ENCODE results near the gene OR52I2.
A peak's percentile ranks its signal among the peaks of the same experiment; 100 is the strongest.

OR52I2 gene

DNA sequence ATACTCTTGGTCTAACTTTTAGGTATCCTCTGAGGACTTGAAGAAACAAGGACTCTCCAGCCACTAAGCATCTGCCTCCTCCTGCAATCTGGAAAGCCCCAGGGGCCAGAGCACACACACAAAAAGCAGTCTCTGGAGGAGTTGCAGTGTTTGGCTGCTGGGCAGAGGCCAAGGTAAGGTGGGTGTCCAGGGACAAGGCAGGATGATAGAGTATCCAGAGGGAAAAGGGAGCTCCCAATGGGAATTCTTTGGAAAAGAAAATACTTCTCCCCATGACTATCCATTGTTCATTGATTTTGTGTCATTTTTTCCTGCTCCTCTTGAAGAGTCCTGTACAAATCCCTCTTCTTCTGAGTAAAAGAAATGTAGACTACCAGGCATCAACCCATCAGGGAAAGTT lies at the start of gene OR52I2:
OR52I2 (plus strand) TSS at position 301 of the 400 bp plus-strand sequence.
- no peak for DNase-seq

DNA sequence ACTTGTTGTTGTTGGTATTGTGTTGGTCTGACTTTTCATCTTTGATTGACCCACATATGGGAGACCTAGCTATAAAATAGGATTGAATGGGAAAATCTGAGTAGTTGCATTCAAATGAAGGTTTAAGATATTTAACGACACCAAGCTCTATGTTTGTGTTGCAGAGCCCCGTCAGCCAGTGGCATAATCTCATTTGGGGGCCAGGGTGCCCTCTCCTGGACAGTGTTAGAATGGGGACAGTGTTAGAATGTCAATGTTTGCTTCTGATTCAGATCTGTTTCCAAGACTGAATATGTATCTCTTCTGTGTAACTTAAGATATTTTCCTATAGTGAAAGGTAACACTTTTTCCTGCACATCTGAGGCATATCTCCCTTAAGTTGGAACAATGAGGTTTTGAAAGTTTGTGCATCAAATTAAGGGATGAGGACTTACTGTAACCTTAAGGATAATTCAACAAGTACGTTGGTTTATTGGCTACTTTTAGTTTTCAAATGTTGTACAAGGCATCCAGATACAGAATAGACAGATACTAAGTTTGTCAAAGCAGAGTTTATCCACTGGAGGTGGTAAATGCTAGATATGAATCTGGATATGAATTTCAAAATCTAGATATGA lies 41.8 kb upstream of the OR52I2 start:
- no peak for DNase-seq

DNA sequence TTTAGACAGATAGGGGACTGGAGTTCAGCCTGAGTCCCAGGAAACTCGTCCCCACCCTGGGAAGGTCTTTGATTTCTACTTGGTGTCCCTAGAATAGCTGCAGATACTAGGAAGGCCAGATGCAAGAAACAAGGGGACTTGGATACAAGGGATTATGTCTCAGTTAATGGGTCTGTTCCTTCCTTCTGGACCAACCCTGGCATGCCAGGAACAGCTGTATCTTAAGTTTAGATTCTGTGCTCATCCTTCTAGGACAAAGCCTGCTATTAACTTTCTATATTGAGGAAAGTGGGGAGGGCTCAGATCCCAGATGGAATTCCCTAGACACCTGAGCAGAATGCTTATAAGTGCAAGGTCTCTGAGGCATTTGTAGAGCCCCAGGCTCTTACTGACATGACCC lies 40.5 kb upstream of the OR52I2 start:
- DNase-seq = no peak

DNA sequence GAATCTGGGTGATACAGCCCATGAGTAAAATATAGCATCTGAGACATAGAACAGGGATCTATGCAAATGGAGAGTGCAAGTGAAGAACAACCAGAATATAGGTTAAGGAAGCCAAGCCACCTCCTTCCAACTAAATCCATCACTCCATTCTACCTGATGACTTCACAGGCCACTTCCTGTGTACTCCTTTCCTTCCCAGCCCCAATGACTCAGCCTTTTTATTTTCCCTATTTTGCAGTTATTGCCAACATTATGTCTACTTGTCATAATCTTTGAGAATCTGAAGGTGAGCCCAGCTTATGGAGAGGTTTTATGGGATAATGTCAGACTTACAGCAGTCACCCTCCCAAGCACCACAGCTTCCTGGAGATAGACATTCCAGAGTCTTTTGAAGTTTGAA lies 38.0 kb upstream of the OR52I2 start:
- no peak for DNase-seq

GRCh38 chr11:4544891-4545290 lies 36.7 kb upstream of the OR52I2 start, which contains the start of gene OR52M1:
Gene OR52M1 (plus strand): TSS chr11:4545191. CDS start chr11:4545191, 0 bp downstream.
- no peak for DNase-seq

DNA sequence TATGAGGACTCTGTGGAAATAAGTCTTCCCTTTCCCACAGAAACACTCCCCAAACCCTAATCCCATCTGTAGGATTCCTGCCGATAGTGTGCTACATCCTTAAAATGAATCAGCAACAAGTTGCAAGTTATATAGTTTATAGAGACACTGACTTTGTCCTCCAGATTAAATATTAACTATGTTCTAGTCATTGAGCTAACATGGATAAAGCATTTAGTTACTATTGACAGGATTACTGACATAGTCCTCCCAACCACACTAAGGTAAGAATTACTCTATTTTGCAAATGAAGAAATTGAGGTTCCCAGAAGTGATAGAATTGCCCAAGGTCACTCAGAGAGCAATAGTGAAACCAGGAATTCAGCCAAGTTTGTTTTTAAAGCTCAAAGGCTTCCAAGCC lies 34.7 kb upstream of the OR52I2 start:
- DNase-seq = no peak

DNA sequence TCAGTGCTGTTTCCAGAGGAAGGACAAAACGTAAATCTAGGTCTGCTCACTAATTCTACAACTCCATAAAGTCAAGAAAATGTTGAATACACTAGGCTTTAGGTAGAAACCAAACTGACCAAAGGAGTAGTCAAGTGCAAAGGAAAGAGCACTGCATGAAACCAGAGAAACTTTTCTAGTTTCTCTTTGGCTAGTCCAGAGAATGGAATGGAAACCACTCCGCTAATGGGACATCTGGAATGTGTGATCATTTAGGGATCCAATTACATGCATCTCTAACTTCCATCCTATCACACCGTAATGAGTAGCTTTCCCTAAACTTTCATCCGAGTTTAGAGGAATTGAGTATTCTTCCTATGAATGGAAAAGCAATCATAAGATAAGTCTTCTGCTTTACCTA lies 34.1 kb upstream of the OR52I2 start:
- DNase-seq = no peak

- no peak for DNase-seq
These were observed 30.1 kb upstream of the OR52I2 start for GRCh38 chr11:4551346-4551979.

DNA sequence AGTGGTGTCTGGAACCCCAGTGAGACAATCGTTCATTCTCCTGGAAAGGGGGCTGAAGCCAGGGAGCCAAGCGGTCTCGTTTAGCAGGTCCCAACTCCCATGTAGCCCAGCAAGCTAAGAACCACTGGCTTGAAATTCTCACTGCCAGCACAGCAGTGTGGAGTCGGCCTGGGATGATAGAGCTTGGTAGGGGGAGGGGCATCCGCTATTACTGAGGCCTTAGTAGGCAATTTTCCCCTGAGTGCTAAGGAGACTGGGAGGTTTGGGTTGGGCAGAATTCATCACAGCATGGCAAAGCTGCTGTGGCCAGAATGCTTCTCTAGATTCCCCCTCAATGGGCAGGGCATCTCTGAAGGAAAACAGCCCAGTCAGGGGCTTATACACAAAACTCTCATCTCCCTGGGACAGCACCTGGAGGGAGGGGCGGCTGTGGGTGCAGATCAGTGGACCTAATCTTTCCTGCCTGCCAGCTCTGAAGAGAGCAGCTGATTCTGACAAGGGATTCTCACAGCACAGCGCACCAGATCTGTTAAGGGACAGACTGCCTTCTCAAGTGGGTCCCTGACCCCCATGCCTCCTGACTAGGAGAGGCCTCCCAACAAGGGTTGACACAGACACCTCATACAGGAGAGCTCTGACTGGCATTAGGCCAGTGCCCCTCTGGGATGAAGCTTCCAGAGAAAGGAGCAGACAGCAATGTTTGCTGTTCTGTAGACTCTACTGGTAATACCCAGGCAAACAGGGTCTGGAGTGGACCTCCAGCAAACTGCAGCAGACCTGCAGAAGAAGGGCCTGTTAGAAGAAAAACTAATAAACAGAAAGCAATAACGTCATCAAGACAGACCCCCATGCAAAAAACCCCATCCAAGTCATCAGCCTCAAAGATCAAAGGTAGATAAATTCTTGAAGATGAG lies 21.8 kb upstream of the OR52I2 start:
- no peak for DNase-seq

DNA sequence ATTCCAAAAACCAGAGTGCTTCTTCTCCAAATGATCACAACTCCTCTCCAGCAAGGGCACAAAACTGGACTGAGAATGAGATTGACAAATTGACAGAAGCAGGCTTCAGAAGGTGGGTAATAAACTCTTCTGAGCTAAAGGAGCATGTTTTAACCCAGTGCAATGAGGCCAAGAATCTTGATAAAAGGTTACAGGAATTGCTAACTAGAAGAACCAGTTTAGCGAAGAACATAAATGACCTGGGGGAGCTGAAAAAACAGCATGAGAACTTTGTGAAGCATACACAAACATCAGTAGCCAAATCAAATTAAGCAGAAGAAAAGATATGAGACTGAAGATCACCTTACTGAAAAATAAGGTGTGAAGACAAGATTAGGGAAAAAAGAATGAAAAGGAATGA lies 21.1 kb upstream of the OR52I2 start:
- DNase-seq = no peak

DNA sequence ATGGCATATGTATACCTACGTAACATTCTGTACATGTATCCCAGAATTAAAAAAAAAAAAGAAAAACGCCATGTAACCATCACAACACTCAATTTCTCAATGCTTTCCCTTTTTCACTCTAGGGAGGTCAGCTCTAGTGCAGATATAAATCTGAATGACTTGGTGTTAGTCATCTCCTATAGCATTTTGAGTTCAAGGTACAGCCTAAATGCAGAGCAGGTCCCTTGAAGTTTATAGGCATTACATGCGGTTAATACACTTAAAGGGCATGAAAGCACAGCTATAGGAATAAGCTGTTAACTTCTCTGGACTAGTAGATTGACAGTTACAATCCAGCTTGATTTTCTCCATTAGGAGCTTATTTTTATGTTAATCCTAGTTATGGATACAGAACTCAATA lies 16.2 kb upstream of the OR52I2 start:
- no peak for DNase-seq

GRCh38 chr11:4569075-4569474 lies 12.5 kb upstream of the OR52I2 start:
- no peak for DNase-seq

GRCh38 chr11:4576880-4577279 lies 4.7 kb upstream of the OR52I2 start:
- no peak for DNase-seq

DNA sequence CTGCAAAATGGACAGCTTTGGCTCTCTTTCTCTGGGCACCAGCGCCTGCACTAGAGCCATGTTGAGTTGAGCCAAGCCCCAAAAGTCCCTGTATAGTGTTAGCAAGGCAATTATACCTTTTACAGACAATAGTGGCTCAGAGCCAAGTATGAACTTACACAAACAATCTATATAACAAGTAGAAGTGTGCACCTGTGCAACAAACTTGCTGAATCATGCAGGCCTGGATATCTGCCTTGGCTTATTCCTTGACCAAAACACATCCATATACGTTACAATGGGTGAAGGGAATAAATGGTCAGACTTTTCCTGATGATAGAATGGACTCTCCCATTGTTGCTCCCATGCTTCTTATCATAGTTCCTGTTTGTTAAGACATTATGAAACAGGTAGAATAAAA lies 3.8 kb upstream of the OR52I2 start:
- DNase-seq = no peak

DNA sequence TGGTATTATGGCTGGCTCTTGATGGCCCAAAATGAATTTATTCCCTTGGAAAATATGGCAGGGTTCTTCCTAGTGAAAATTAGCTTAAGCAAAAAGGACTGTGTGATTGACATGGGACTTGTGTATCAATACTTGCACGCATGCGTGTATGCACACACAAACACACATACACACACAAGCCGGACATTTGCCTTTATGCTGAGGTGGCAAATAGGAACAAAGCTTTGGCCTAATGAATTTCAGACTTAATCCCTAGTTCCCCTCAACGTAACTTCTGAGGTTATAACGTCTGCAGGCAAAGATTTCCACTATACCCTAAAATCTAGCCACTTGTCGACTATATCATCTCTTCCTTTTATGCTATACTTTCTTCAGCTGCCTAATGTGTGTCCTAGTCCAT lies 2.9 kb upstream of the OR52I2 start:
- DNase-seq = no peak

- DNase-seq = no peak
These were observed 1.4 kb upstream of the OR52I2 start for GRCh38 chr11:4580124-4580523.

DNA sequence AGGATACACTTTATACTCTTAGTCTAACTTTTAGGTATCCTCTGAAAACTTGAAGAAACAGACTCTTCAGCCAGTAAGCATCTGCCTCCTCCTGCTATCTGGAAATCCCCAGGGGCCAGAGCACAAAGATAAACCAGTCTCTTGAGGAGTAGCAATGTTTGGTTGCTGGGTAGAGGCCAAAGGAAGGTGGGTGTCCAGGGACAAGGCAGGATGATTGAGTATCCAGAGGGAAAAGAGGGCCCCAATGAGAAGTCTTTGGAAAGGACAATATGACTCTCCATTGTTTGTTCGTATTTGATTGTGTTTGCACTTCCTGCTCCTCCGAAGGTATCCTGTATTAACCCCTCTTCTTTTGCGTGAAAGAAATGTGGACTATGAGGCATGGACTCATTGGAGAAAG lies 7.5 kb downstream of the OR52I2 start:
- no peak for DNase-seq

DNA sequence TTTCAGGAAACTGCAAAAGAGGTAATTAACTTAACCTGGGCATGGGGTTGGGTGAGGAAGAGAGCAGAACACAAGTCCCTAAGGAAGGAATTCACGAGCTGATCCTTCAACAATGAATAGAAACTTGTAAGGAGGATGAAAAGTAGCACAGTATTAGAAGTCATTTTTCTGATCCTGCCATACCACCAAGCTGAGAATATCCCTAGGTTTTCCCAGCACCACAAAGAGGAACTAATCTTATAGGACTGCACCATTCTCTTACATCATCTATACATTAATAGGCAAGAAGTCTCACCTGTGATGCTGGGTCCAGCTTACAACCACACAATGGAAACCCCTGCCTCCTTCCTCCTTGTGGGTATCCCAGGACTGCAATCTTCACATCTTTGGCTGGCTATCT lies 12.2 kb downstream of the OR52I2 start, which contains the start of gene OR52I1:
OR52I1 (plus strand) TSS at position 301 of the 400 bp plus-strand sequence; CDS start at position 301, 0 bp downstream.
- DNase-seq = no peak

DNA sequence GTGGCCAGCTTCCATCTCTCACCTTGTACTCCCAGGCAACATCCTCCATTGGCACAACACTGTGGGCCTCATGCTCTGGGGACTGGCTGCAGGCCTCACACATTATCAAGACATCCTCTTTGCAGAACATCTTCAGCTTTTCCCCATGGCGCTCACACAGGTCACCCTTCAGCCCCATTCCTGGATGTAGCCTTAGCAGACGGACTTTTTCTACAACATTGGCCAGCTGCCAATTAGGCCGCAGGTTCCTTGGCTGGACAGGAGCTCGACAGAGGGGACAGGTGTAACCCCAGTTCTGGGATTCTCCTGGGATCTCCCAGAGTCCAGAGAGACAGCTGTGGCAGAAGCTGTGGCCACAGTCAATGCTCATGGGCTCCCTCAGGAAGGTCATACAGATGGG lies 23.5 kb downstream of the OR52I2 start:
- DNase-seq = no peak

GRCh38 chr11:4606231-4607015 lies 24.9 kb downstream of the OR52I2 start:
- peak; percentile 61 for DNase-seq

GRCh38 chr11:4607096-4607495 lies 25.6 kb downstream of the OR52I2 start:
- DNase-seq = peak; percentile 23

DNA sequence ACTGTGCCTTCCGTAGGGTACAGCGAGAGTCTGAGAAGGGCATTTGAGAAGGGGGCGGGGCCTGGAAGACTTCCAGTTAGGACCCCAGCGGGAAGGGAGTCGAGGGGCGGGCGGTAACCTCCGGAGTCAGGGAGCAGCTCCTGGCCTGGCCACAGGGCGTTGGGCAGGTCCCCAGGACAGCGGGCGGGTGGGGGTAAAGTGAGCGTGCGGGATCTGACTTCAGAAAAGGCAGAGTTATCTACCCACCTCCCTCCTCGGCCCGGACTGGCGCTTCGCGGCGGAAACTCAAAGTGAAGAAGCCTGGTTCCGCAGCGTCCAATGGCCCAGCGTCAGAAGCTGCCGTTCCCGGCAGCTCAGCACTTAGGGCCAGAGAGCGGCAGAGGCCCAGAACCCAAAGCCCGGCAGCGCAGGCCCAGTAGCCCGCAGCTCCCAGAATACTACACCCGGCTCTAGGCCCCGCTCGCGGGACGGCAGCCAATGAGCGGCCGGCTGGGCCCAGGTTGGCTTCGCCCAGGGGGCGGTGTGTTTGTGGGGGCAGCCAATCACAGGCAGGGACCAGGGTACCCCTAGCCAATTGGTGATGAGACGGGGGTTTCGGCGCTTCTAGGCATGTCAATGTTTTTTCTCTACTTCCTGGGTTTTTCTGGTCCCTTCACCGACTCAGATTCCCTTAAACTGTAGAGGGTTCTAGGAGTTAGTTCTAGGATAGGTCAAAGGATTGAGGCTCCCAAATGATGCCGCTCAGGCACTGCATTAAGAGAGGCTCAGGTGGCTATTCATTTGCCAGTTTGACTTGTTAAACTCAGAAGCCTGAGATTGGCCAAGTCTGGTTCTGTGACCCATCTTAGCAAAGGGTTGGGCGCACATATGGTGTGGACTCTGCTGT lies 26.5 kb downstream of the OR52I2 start, which contains the start of gene TRIM68:
TRIM68 (minus strand) TSS at position 451 of the 886 bp plus-strand sequence. CDS start 2,727 bp downstream, outside the sequence.
- DNase-seq = peak; percentile 94

All from NCI-H774 (cell line).